Panc1 (cell line): ENCODE measurements around the gene LGALS14.

ENCODE experiments used
- POLR2AphosphoS5 ChIP-seq: IDR thresholded peaks from 2 replicates; pipeline ENCODE4 v1.6.1; 2012; ENCODE audit warnings: mild to moderate bottlenecking, low read depth, low read length, moderate library complexity
- SIN3A ChIP-seq: IDR thresholded peaks from 2 replicates; pipeline ENCODE4 v1.6.1; 2012; ENCODE audit warnings: low read depth, mild to moderate bottlenecking, low read length, moderate library complexity, borderline replicate concordance; ENCODE audit not compliant: insufficient read depth
- TCF7L2 ChIP-seq: IDR thresholded peaks from 2 replicates; pipeline ENCODE4 v1.6.1; 2011; ENCODE audit warnings: mild to moderate bottlenecking, low read depth, low read length, inconsistent platforms
- TF ChIP-seq, protein P1 (sequence below): fragments of 450-650 bp; IDR thresholded peaks from 2 replicates; pipeline ENCODE4 v1.5.1; 2017; ENCODE audit warnings: mild to moderate bottlenecking

DNA sequence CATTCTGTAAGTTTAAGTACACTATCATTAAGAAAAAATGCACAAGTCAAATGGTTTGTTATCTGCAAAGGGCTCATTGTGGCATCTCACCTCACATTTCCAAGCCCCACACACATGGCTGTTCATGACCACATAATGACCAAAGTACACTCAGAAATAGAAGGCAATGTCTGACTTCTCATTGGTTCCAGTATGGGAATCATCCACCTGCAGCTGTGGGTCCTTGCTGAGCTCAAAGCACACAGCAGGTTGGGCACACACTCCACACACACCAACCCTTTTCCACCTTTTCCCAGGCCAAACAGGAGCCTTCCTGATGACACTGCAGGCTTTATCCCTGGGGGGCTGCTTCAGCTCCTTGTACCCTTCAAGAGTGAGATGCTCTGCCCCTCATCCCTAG is 21.7 kb downstream of the LGALS14 start:
- no peak for TF ChIP-seq SIN3A
- TF ChIP-seq, protein P1, sequence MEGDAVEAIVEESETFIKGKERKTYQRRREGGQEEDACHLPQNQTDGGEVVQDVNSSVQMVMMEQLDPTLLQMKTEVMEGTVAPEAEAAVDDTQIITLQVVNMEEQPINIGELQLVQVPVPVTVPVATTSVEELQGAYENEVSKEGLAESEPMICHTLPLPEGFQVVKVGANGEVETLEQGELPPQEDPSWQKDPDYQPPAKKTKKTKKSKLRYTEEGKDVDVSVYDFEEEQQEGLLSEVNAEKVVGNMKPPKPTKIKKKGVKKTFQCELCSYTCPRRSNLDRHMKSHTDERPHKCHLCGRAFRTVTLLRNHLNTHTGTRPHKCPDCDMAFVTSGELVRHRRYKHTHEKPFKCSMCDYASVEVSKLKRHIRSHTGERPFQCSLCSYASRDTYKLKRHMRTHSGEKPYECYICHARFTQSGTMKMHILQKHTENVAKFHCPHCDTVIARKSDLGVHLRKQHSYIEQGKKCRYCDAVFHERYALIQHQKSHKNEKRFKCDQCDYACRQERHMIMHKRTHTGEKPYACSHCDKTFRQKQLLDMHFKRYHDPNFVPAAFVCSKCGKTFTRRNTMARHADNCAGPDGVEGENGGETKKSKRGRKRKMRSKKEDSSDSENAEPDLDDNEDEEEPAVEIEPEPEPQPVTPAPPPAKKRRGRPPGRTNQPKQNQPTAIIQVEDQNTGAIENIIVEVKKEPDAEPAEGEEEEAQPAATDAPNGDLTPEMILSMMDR: no peak
- TF ChIP-seq POLR2AphosphoS5: no peak
- no peak for TF ChIP-seq TCF7L2
